PFSK-1 (cell line): Measurements from ENCODE around the gene B3GAT1.

Source experiments
- FOXP2 ChIP-seq: optimal IDR thresholded peaks from 2 replicates; pipeline ENCODE3; 2011; ENCODE audit warnings: borderline replicate concordance, control low read depth, inconsistent platforms; ENCODE audit not compliant: insufficient read depth; ENCODE audit errors: extremely low read length, extremely low read depth
- POLR2AphosphoS5 ChIP-seq: IDR thresholded peaks from 2 replicates; pipeline ENCODE4 v1.6.1; 2012; ENCODE audit warnings: low read depth, mild to moderate bottlenecking, control low read depth, low read length, moderate library complexity
- REST ChIP-seq, 2 experiments: IDR thresholded peaks; 2 replicates each; pipeline versions ENCODE4 v1.6.1 to v1.8.0; 2011 to 2012; ENCODE audit warnings: low read depth in 2 of 2, low read length in 2 of 2, control low read depth in 1 of 2, inconsistent platforms in 1 of 2, mild to moderate bottlenecking in 1 of 2, moderate library complexity in 1 of 2; ENCODE audit not compliant: insufficient read depth in 1 of 2
- SIN3A ChIP-seq: IDR thresholded peaks from 2 replicates; pipeline ENCODE4 v1.6.1; 2012; ENCODE audit warnings: mild to moderate bottlenecking, low read length, moderate library complexity, borderline replicate concordance; ENCODE audit not compliant: insufficient read depth
- TAF1 ChIP-seq: IDR thresholded peaks from 2 replicates; pipeline ENCODE4 v1.6.1; 2012; ENCODE audit warnings: low read length, control low read depth, borderline replicate concordance; ENCODE audit not compliant: insufficient read depth

B3GAT1 gene

GRCh38 chr11:134433251-134433650 lies 21.2 kb upstream of the B3GAT1 start:
- TF ChIP-seq TAF1 (no peak), REST (IDR thresholded peaks at IDR 0.05; ENCODE audit: insufficient read depth in 1 of 2, low read depth in 2 of 2, low read length in 2 of 2) (no peak), POLR2AphosphoS5 (no peak), FOXP2 (no peak), SIN3A (no peak)

GRCh38 chr11:134432776-134433175 lies 20.7 kb upstream of the B3GAT1 start:
- TF ChIP-seq POLR2AphosphoS5 (no peak), REST (IDR thresholded peaks at IDR 0.05; ENCODE audit: insufficient read depth in 1 of 2, low read depth in 2 of 2, low read length in 2 of 2) (no peak), SIN3A (no peak), TAF1 (no peak), FOXP2 (no peak)

- no peak for TF ChIP-seq TAF1
- no peak for TF ChIP-seq SIN3A
- TF ChIP-seq REST (IDR thresholded peaks at IDR 0.05; ENCODE audit: insufficient read depth in 1 of 2, low read depth in 2 of 2, low read length in 2 of 2): no peak
- no peak for TF ChIP-seq FOXP2
- TF ChIP-seq POLR2AphosphoS5: no peak
Measured at GRCh38 chr11:134429106-134429505, 17.1 kb upstream of the B3GAT1 start.

GRCh38 chr11:134425816-134426536 lies 13.9 kb upstream of the B3GAT1 start:
- TF ChIP-seq SIN3A (no peak), POLR2AphosphoS5 (no peak), REST (IDR thresholded peaks at IDR 0.05; ENCODE audit: insufficient read depth in 1 of 2, low read depth in 2 of 2, low read length in 2 of 2) (no peak), FOXP2 (no peak), TAF1 (no peak)

- TF ChIP-seq SIN3A: no peak
- TF ChIP-seq POLR2AphosphoS5: no peak
- TF ChIP-seq REST (IDR thresholded peaks at IDR 0.05; ENCODE audit: insufficient read depth in 1 of 2, low read depth in 2 of 2, low read length in 2 of 2): no peak
- TF ChIP-seq TAF1: no peak
- no peak for TF ChIP-seq FOXP2
Measured at GRCh38 chr11:134425413-134425812, 13.4 kb upstream of the B3GAT1 start.
